ENCODE data around the gene RNF26.

RNF26 gene

GRCh38 chr11:119315131-119316015 lies 19.0 kb upstream of the RNF26 start:
- no peak for TF ChIP-seq CTCF (IDR thresholded peaks at IDR 0.05; ENCODE audit: insufficient read depth, missing control alignments)
- FAIRE-seq (no peak), DNase-seq (ENCODE audit: insufficient read length, low spot score) (no peak)

- no peak for DNase-seq (ENCODE audit: insufficient read length, low spot score)
- TF ChIP-seq CTCF (IDR thresholded peaks at IDR 0.05; ENCODE audit: insufficient read depth, missing control alignments) = no peak
- no peak for FAIRE-seq
Measured at GRCh38 chr11:119316016-119316728, 18.2 kb upstream of the RNF26 start.

- FAIRE-seq = no peak
- no peak for TF ChIP-seq CTCF (IDR thresholded peaks at IDR 0.05; ENCODE audit: insufficient read depth, missing control alignments)
- peak; percentile 80 for DNase-seq (ENCODE audit: insufficient read length, low spot score)
Measured at GRCh38 chr11:119316729-119317591, 17.4 kb upstream of the RNF26 start, which contains the start of gene MCAM. TSS of gene MCAM (minus strand) at chr11:119317130. CDS start at chr11:119317101, 29 bp downstream.

DNA sequence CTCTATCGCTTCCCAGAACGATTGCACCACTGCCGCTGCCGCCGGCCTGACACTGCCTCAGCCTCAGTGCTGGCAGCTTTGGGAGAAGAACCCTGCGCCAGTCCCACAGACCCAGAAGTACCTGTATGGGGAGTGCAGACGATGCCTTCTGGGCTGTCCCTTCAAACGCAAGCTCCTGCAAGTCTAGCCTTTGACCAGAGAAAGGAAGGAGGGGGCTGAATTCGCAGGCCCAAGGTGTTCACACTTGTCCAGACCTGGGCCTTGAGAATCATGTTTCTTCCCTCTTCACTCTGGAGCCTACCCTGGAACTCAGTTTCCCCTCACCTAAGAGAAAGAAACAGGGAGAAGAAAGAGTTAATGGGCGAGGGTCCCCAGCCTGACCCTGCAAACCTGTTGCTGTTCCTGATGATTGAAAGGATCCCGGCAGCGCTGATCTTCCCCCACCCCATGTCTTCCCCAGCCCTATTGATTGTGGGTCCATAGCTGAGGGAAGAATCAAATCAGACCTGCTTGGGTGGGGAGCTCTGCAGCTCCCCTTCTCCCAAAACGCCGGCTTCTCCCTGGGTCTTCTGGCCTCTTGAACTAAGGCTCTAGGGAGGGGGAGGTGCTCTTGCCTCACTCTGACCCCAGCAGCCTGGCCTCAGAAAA lies 16.6 kb upstream of the RNF26 start:
- DNase-seq (ENCODE audit: insufficient read length, low spot score) = no peak
- TF ChIP-seq CTCF (IDR thresholded peaks at IDR 0.05; ENCODE audit: insufficient read depth, missing control alignments) = no peak
- FAIRE-seq = no peak

GRCh38 chr11:119318240-119319135 lies 15.8 kb upstream of the RNF26 start:
- no peak for TF ChIP-seq CTCF (IDR thresholded peaks at IDR 0.05; ENCODE audit: insufficient read depth, missing control alignments)
- no peak for DNase-seq (ENCODE audit: insufficient read length, low spot score)
- FAIRE-seq = no peak

Data from D721Med (cell line).